IMR-90 (cell line): ENCODE measurements around the gene TEX13B. TPM values are rescaled to one million over a fixed set of nuclear protein-coding genes. Genes with fewer than 3 reads are reported as not detected.

ENCODE experiments used
- ATAC-seq: fragments of 200-7000 bp; cut with Tn5 transposase; 2 replicates; pipeline ENCODE4 v1.9.1; 2020; ENCODE audit warnings: low read depth, mild to moderate bottlenecking, moderate library complexity
- BruUV-seq: library from RNA; stranded (reverse); fragments of 400-500 nt; replicated peaks from 2 replicates; lab custom pipeline; 2021; lab: Mats Ljungman, UMichigan
- CTCF ChIA-PET: fragments of 300-600 bp; formaldehyde crosslinking; extraction: SDS; loops from one replicate; lab custom pipeline; 2021; ENCODE audit warnings: antibody characterized with exemption; lab: Yijun Ruan, JAX
- POLR2A ChIA-PET: fragments of 300-600 bp; sonication (Branson Sonifier 250); formaldehyde crosslinking; loops from one replicate; lab custom pipeline; 2022; ENCODE audit warnings: antibody characterized with exemption; ENCODE audit not compliant: unreplicated experiment; lab: Charles Lee
- DNase-seq: peaks from one replicate; pipeline ENCODE4 v3.0.0; 2013
- H2AFZ ChIP-seq: replicated peaks from 2 replicates; pipeline ENCODE3; 2013; ENCODE audit warnings: low read length, mild to moderate bottlenecking; ENCODE audit not compliant: poor library complexity
- H2AK5ac ChIP-seq: 2 replicates; pipeline ENCODE4 v1.6.1; 2013; ENCODE audit warnings: low read depth, low read length, inconsistent platforms
- H2AK9ac ChIP-seq: replicated peaks from 2 replicates; pipeline ENCODE3; 2013; ENCODE audit warnings: mild to moderate bottlenecking, low read depth, low read length, moderate library complexity; ENCODE audit not compliant: poor library complexity
- H2BK120ac ChIP-seq: 2 replicates; pipeline ENCODE4 v1.6.1; 2013; ENCODE audit warnings: low read depth, low read length, inconsistent platforms
- H2BK15ac ChIP-seq: 3 replicates; pipeline ENCODE4 v1.6.1; 2013; ENCODE audit warnings: low read depth, low read length, inconsistent platforms
- H2BK20ac ChIP-seq: 2 replicates; pipeline ENCODE4 v1.6.1; 2013; ENCODE audit warnings: low read depth, mild to moderate bottlenecking, inconsistent platforms, low read length, moderate library complexity
- H2BK5ac ChIP-seq: 2 replicates; pipeline ENCODE4 v1.6.1; 2013; ENCODE audit warnings: mild to moderate bottlenecking, low read depth, low read length, inconsistent platforms; ENCODE audit not compliant: poor library complexity, severe bottlenecking
- H3K14ac ChIP-seq: replicated peaks from 2 replicates; pipeline ENCODE4 v1.6.1; 2013; ENCODE audit warnings: low read depth, low read length, inconsistent platforms
- H3K18ac ChIP-seq: 2 replicates; pipeline ENCODE4 v1.6.1; 2013; ENCODE audit warnings: low read depth, low read length, control low read depth
- H3K23ac ChIP-seq: 2 replicates; pipeline ENCODE4 v1.6.1; 2013; ENCODE audit warnings: low read depth, low read length, inconsistent platforms
- H3K27ac ChIP-seq: 2 replicates; pipeline ENCODE4 v1.5.1; 2013; ENCODE audit warnings: mild to moderate bottlenecking, control low read depth, low read length; ENCODE audit not compliant: insufficient read depth
- H3K27me3 ChIP-seq: 2 replicates; pipeline ENCODE4 v1.6.1; 2013; ENCODE audit warnings: low read length; ENCODE audit not compliant: control insufficient read depth, insufficient read depth
- H3K36me3 ChIP-seq: 2 replicates; pipeline ENCODE4 v1.6.1; 2013; ENCODE audit warnings: low read length, mixed read lengths; ENCODE audit not compliant: control insufficient read depth, insufficient read depth
- H3K4ac ChIP-seq: 2 replicates; pipeline ENCODE4 v1.6.1; 2013; ENCODE audit warnings: low read depth, low read length, inconsistent platforms
- H3K4me1 ChIP-seq: 2 replicates; pipeline ENCODE4 v1.6.1; 2013; ENCODE audit warnings: low read length, mixed read lengths; ENCODE audit not compliant: control insufficient read depth, insufficient read depth
- H3K4me2 ChIP-seq: 2 replicates; pipeline ENCODE4 v1.6.1; 2013; ENCODE audit warnings: low read depth, mild to moderate bottlenecking, control low read depth, low read length, moderate library complexity
- H3K4me3 ChIP-seq: 2 replicates; pipeline ENCODE4 v1.5.1; 2013; ENCODE audit warnings: low read depth, mild to moderate bottlenecking, control low read depth, low read length, moderate library complexity; ENCODE audit not compliant: insufficient read depth
- H3K56ac ChIP-seq: 2 replicates; pipeline ENCODE4 v1.6.1; 2013; ENCODE audit warnings: low read length, inconsistent platforms; ENCODE audit not compliant: insufficient read depth; ENCODE audit errors: extremely low read depth
- H3K79me1 ChIP-seq, 2 experiments: 2 replicates each; pipeline ENCODE4 v1.6.1; 2013; ENCODE audit warnings: low read length in 2 of 2, inconsistent platforms in 1 of 2, low read depth in 1 of 2
- H3K9ac ChIP-seq: 2 replicates; pipeline ENCODE4 v1.6.1; 2013; ENCODE audit warnings: low read depth, low read length, control low read depth
- H3K9me1 ChIP-seq: 2 replicates; pipeline ENCODE4 v1.6.1; 2013; ENCODE audit warnings: low read length, inconsistent platforms; ENCODE audit not compliant: insufficient read depth
- H3K9me3 ChIP-seq: 2 replicates; pipeline ENCODE4 v1.6.1; 2013; ENCODE audit warnings: low read length; ENCODE audit not compliant: control insufficient read depth, insufficient read depth
- H4K20me1 ChIP-seq: 2 replicates; pipeline ENCODE4 v1.6.1; 2013; ENCODE audit warnings: low read length, inconsistent platforms; ENCODE audit not compliant: insufficient read depth
- H4K5ac ChIP-seq: 2 replicates; pipeline ENCODE4 v1.6.1; 2013; ENCODE audit warnings: mild to moderate bottlenecking, low read depth, low read length, control low read depth
- H4K8ac ChIP-seq, 2 experiments: 2 replicates each; pipeline ENCODE4 v1.6.1; 2013; ENCODE audit warnings: low read depth in 2 of 2, low read length in 2 of 2, control low read depth in 1 of 2, inconsistent platforms in 1 of 2
- H4K91ac ChIP-seq: 2 replicates; pipeline ENCODE4 v1.6.1; 2013; ENCODE audit warnings: low read depth, low read length, inconsistent platforms; ENCODE audit not compliant: insufficient read depth
- BHLHE40 ChIP-seq: fragments of 150-350 bp; IDR thresholded peaks from 2 replicates; pipeline ENCODE4 v1.6.1; 2016; ENCODE audit warnings: mild to moderate bottlenecking, low read depth, low read length
- CEBPB ChIP-seq: IDR thresholded peaks from 2 replicates; pipeline ENCODE4 v1.6.1; 2012; ENCODE audit warnings: low read depth, low read length, improper control_type of control experiment
- CHD1 ChIP-seq: IDR thresholded peaks from 2 replicates; pipeline ENCODE4 v1.6.1; 2012; ENCODE audit warnings: low read depth, low read length, improper control_type of control experiment
- CTCF ChIP-seq: conservative IDR thresholded peaks from 2 replicates; pipeline ENCODE4 v1.5.1; 2012; ENCODE audit warnings: mild to moderate bottlenecking, low read depth, low read length, improper control_type of control experiment
- ELK1 ChIP-seq: fragments of 150-350 bp; IDR thresholded peaks from 2 replicates; pipeline ENCODE4 v1.6.1; 2016; ENCODE audit warnings: low read depth, mild to moderate bottlenecking, low read length, moderate library complexity, borderline replicate concordance
- FOS ChIP-seq: fragments of 150-350 bp; IDR thresholded peaks from 2 replicates; pipeline ENCODE4 v1.6.1; 2016; ENCODE audit warnings: low read depth, low read length
- MAFK ChIP-seq: IDR thresholded peaks from 2 replicates; pipeline ENCODE4 v1.6.1; 2012; ENCODE audit warnings: low read depth, low read length, improper control_type of control experiment
- MAZ ChIP-seq: IDR thresholded peaks from 2 replicates; pipeline ENCODE4 v1.6.1; 2012; ENCODE audit warnings: low read depth, mild to moderate bottlenecking, low read length, improper control_type of control experiment, moderate library complexity, borderline replicate concordance
- MXI1 ChIP-seq: IDR thresholded peaks from 2 replicates; pipeline ENCODE4 v1.6.1; 2012; ENCODE audit warnings: low read depth, mild to moderate bottlenecking, low read length, moderate library complexity, borderline replicate concordance
- NFE2L2 ChIP-seq: fragments of 150-350 bp; IDR thresholded peaks from 2 replicates; pipeline ENCODE4 v1.6.1; 2016; ENCODE audit warnings: low read depth, mild to moderate bottlenecking, low read length
- POLR2A ChIP-seq: IDR thresholded peaks from 2 replicates; pipeline ENCODE4 v1.6.1; 2012; ENCODE audit warnings: mild to moderate bottlenecking, low read depth, low read length
- RAD21 ChIP-seq: IDR thresholded peaks from 2 replicates; pipeline ENCODE4 v1.6.1; 2012; ENCODE audit warnings: low read length, improper control_type of control experiment
- RCOR1 ChIP-seq: IDR thresholded peaks from 2 replicates; pipeline ENCODE4 v1.6.1; 2012; ENCODE audit warnings: mild to moderate bottlenecking, low read length, improper control_type of control experiment; ENCODE audit not compliant: insufficient replicate concordance
- RFX5 ChIP-seq: IDR thresholded peaks from 2 replicates; pipeline ENCODE4 v1.8.0; 2012; ENCODE audit warnings: low read depth, mild to moderate bottlenecking, low read length, moderate library complexity
- SMC3 ChIP-seq: fragments of 150-350 bp; IDR thresholded peaks from 2 replicates; pipeline ENCODE4 v1.6.1; 2016; ENCODE audit warnings: low read depth, mild to moderate bottlenecking, antibody characterized with exemption, low read length, moderate library complexity
- USF2 ChIP-seq: fragments of 150-350 bp; IDR thresholded peaks from 2 replicates; pipeline ENCODE4 v1.6.1; 2017; ENCODE audit warnings: mild to moderate bottlenecking, antibody characterized with exemption, low read length, low read depth
- WGBS, 2 experiments: methylation state at CpG; one replicate each; pipeline versions ENCODE4 v1.1.5 to v1.1.7; 2013; ENCODE audit warnings: missing lambda C conversion rate in 2 of 2; ENCODE audit not compliant: insufficient read length in 1 of 2; ENCODE audit errors: extremely low coverage in 2 of 2; 5-methylcytosine and 5-hydroxymethylcytosine counted together
- dilution Hi-C: fragments of 300-500 bp; cut with HindIII; formaldehyde crosslinking; loops from one replicate; pipeline ENCODE4 v1.14.3; 2018; ENCODE audit warnings: low sequenced_read_pairs; ENCODE audit not compliant: unreplicated experiment
- in situ Hi-C: fragments of 300-500 bp; cut with MboI; formaldehyde crosslinking; loops from 3 replicates; pipeline ENCODE4 v1.14.3; 2019; ENCODE audit warnings: low sequenced_read_pairs, inconsistent platforms, mixed read lengths
- intact Hi-C: fragments of 100-400 bp; cut with micrococcal nuclease; formaldehyde crosslinking; loops from 2 replicates; pipeline ENCODE4 v1.10.0; 2022
- polyA plus RNA-seq, 3 experiments: library from polyadenylated mRNA; depleted of rRNA; stranded (reverse); fragments of >200 nt; gene quantifications; 2 replicates each; pipeline ENCODE4 v1.2.3, GENCODE V29; 2012; ENCODE audit warnings: low replicate concordance in 1 of 3
- total RNA-seq: library from RNA; depleted of rRNA; stranded (reverse); fragments of >200 nt; gene quantifications from 2 replicates; pipeline ENCODE4 v1.2.3, GENCODE V29; 2012

The TEX13B gene
- total and polyA plus RNA-seq, 2 of the 4 experiments (the other 2 are of a cell fraction): not detected

GRCh38 chrX:107940095-107940494, 42.1 kb downstream of the TEX13B start:
- H3K36me3 ChIP-seq: no peaks in the 10 kb centered on the region
- dilution Hi-C loops: no loop called here
- H3K4me1 ChIP-seq: no peaks in the 10 kb centered on the region
- H3K27me3 ChIP-seq: no peaks in the 10 kb centered on the region; the same call in 1 of the 2 replicates
- DNase-seq (no peak), ATAC-seq (no peak)
- H2AFZ ChIP-seq: no peak overlapping the region
- no peak overlapping the region for H2BK20ac ChIP-seq
- TF ChIP-seq RCOR1: no peak
- TF ChIP-seq CHD1: no peak
- TF ChIP-seq RFX5: no peak
- TF ChIP-seq USF2: no peak
- no peak for TF ChIP-seq CTCF
- no peak for TF ChIP-seq RAD21
- no peak for TF ChIP-seq NFE2L2
- no peak for TF ChIP-seq FOS
- TF ChIP-seq MAZ: no peak
- TF ChIP-seq POLR2A: no peak
- TF ChIP-seq CEBPB: no peak
- no peak for TF ChIP-seq MAFK
- no peak for TF ChIP-seq MXI1
- TF ChIP-seq ELK1: no peak
- no peak for TF ChIP-seq SMC3
- TF ChIP-seq BHLHE40: no peak
- H2AK5ac ChIP-seq: no peak overlapping the region
- no peak overlapping the region for H3K4me3 ChIP-seq
- H3K9me1 ChIP-seq: no peaks in the 10 kb centered on the region
- H3K9me3 ChIP-seq: no peaks in the 10 kb centered on the region
- H4K8ac ChIP-seq: no peak overlapping the region
- no peak overlapping the region for H3K9ac ChIP-seq
- H3K14ac ChIP-seq: no peak overlapping the region
- no peak overlapping the region for H3K23ac ChIP-seq
- H2BK5ac ChIP-seq: no peak overlapping the region
- ChIA-PET POLR2A (no interaction called here), CTCF (no interaction called here)
- H3K4ac ChIP-seq: no peak overlapping the region
- H4K91ac ChIP-seq: no peak overlapping the region
- no peak overlapping the region for H4K5ac ChIP-seq
- no TSS peak for BruUV-seq
- H3K79me1 ChIP-seq: no peaks in the 10 kb centered on the region
- no peak overlapping the region for H3K4me2 ChIP-seq
- no peaks in the 10 kb centered on the region for H4K20me1 ChIP-seq
- no peak overlapping the region for H2AK9ac ChIP-seq
- 73% methylated on average over 2 of the region's 3 CpGs; no CpG with 5 or more reads in 1 of the 2 experiments for WGBS, 2 experiments
- no peak overlapping the region for H2BK120ac ChIP-seq
- intact Hi-C loops: no loop called here
- H3K27ac ChIP-seq: no peak overlapping the region
- no peak overlapping the region for H3K18ac ChIP-seq
- no peak overlapping the region for H2BK15ac ChIP-seq
- in situ Hi-C loops: no loop called here
- no peak overlapping the region for H3K56ac ChIP-seq
